ENCODE measurements around the gene SLAMF8.
A peak's percentile ranks its signal among the peaks of the same experiment; 100 is the strongest.

SLAMF8 gene

GRCh38 chr1:159873530-159874143 is 47.0 kb downstream of the SLAMF8 start:
- DNase-seq: no peak

- DNase-seq: no peak
These were observed 51.2 kb downstream of the SLAMF8 start for GRCh38 chr1:159877695-159878444.

GRCh38 chr1:159879136-159879535 is 52.5 kb downstream of the SLAMF8 start:
- DNase-seq: no peak

- DNase-seq: no peak
These were observed 53.3 kb downstream of the SLAMF8 start for GRCh38 chr1:159879977-159880376.

- DNase-seq: no peak
These were observed 53.8 kb downstream of the SLAMF8 start for GRCh38 chr1:159880430-159880829.

GRCh38 chr1:159881622-159882526 is 55.2 kb downstream of the SLAMF8 start:
- peak; percentile 79 for DNase-seq

- DNase-seq: no peak
These were observed 55.8 kb downstream of the SLAMF8 start for GRCh38 chr1:159882527-159882862.

GRCh38 chr1:159883134-159883533 is 56.5 kb downstream of the SLAMF8 start:
- DNase-seq: no peak

- DNase-seq: peak; percentile 44
These were observed 57.6 kb downstream of the SLAMF8 start for GRCh38 chr1:159884296-159884695.

Data from NCI-H524 treated with DMSO at 0.1 percent for 48 hours (cell line).